Mucosa of stomach (tissue), 1 donor: ENCODE data around the gene DHX40.
"Not testable (repeated sequence)": the region's sequence is repeated elsewhere in the genome, so short reads cannot be mapped to it uniquely, and the experiment has no call there.

Experiments used
- H3K27me3 ChIP-seq: one replicate; pipeline ENCODE4 v1.7.0; 2013; ENCODE audit warnings: mild to moderate bottlenecking, low read length; ENCODE audit not compliant: control insufficient read depth, insufficient read depth
- H3K36me3 ChIP-seq: one replicate; pipeline ENCODE4 v1.7.0; 2013; ENCODE audit warnings: low read length; ENCODE audit not compliant: control insufficient read depth, insufficient read depth
- H3K4me1 ChIP-seq: one replicate; pipeline ENCODE4 v1.7.0; 2013; ENCODE audit warnings: mild to moderate bottlenecking, low read length; ENCODE audit not compliant: control insufficient read depth, insufficient read depth
- H3K4me3 ChIP-seq: one replicate; pipeline ENCODE4 v1.7.0; 2013; ENCODE audit warnings: low read length
- H3K9ac ChIP-seq: one replicate; pipeline ENCODE4 v1.7.0; 2013; ENCODE audit warnings: mild to moderate bottlenecking, low read length, moderate library complexity
- H3K9me3 ChIP-seq: one replicate; pipeline ENCODE4 v1.7.0; 2013; ENCODE audit warnings: mild to moderate bottlenecking, low read length, moderate library complexity; ENCODE audit not compliant: control insufficient read depth
- donor health status: Pancreatic carcinoma.

The DHX40 gene

DNA sequence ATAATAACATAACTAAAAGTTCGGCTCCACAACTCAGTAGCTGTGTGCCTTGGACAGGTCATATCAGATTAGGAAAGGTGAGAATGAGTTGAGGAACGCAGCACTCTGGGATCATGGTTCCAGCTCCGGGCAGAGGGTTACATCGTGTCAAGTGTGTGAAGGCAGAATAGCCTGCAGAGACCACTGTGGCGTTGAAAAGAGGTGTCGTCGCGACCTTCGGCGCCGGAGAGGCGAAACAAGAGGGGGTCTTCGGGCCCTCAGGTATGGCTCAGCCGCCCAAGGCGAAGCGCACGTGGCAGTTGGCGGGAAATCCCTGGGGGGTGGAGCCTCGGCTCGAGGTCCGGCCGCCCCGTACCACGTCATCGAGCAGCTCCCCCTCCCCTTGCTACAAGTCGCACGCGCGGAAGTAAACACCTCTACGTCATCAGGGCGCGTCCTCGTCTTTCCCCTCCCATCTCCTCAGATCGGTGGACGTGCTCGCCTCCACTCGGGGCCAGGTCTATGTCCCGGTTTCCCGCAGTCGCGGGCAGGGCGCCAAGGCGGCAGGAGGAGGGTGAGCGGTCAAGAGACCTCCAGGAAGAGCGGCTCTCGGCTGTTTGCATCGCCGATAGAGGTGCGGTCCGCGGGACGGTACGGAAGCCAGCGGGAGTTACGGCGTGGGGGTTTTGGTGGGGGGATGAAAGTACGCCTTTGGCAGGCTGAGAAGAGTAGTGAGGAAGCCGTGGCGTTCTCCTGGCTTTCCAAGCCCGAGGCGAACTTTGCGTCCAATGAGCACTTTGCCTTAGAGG lies at the start of gene DHX40:
DHX40 (plus strand) TSS at position 440 of the 788 bp plus-strand sequence; CDS start at position 502, 62 bp downstream.
- Histone ChIP-seq H3K9ac (peak within 1 kb of the TSS; percentile 97), H3K9me3 (no peaks in the 10 kb centered on the region), H3K36me3 (no peaks in the 10 kb centered on the region), H3K4me1 (peaks cover 9% of the 10 kb centered on the region), H3K4me3 (peak within 1 kb of the TSS; percentile 99), H3K27me3 (no peaks in the 10 kb centered on the region)

DNA sequence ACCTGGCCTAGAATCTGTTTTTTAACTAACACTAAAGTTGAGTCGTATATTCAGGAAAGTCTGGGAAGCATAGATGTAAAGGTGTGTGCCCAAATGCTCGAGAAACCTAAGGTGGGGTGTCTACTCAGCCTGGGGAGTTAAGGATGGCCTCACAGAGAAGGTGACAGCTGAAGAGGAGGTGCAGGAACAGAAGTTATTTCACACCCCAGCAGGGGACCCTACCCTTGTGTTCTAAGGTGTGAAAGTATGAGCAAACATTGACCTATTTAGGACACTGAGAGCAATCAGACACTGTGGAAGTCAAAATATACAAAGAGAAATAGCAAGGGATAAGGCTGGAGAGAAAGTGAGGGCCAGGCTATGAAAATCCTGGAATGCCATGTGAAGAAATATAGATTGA lies 49.0 kb upstream of the DHX40 start:
- Histone ChIP-seq H3K4me1 (peaks cover 8% of the 10 kb centered on the region), H3K27me3 (no peaks in the 10 kb centered on the region), H3K9ac (no peak overlapping the region), H3K36me3 (no peaks in the 10 kb centered on the region), H3K4me3 (no peak overlapping the region), H3K9me3 (no peaks in the 10 kb centered on the region)

DNA sequence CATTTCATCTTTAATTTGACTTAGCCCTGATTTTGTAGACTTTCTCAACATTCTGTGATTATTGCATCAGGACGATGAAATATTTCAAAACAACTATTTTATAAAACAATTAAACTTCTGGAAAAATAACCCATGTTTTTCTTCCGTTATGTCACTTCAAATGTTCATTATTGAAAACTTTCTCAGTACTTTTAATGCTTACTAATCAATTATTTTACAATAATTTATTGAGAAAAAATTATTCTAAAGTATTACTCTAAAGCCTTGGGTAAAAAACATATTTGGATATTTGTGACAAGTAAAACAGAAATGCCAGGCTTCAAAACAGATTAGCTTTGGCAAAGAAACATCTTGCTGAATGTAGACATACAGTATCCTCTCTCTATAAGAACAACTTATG lies 46.3 kb upstream of the DHX40 start:
- Histone ChIP-seq H3K36me3 (no peaks in the 10 kb centered on the region), H3K9ac (no peak overlapping the region), H3K4me3 (no peak overlapping the region), H3K27me3 (no peaks in the 10 kb centered on the region), H3K4me1 (peaks cover 11% of the 10 kb centered on the region), H3K9me3 (no peaks in the 10 kb centered on the region)

- peaks cover 11% of the 10 kb centered on the region for H3K4me1 ChIP-seq
- no peak overlapping the region for H3K9ac ChIP-seq
Measured at GRCh38 chr17:59520251-59520650, 45.2 kb upstream of the DHX40 start.

DNA sequence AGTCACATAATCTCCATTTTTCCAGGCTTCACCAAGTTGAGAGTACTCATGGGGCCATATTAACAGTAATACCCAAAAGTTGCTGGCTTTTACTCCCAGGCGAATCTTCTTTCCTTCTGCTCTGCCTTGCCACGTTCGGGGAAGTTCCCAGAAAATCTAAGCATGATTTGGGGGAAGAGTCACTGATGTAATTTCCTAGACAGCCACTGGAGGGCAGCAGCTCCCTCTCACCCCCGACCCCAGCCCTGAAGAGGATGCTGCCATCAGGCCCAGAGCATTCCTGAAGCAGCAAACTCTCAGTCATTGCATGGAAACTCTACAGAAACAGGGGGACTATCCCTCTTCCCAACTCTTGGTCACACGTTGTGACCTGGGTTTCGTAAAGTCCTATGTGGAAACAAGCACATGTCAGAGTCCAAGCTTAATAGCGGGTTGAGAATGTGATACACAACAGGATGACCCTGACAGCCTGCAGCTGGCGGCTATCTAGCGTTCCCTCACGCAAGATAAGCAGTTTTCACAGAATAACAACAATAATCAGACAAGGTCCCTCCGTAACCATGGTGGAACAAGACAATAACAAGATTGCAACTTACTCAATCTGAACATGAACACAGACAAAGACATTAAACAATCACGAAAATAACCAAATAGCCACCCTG lies 43.8 kb upstream of the DHX40 start:
- no peaks in the 10 kb centered on the region for H3K36me3 ChIP-seq
- H3K4me1 ChIP-seq: peaks cover 11% of the 10 kb centered on the region
- peak overlapping the region; percentile 26 for H3K9ac ChIP-seq
- no peak overlapping the region for H3K4me3 ChIP-seq
- no peaks in the 10 kb centered on the region for H3K9me3 ChIP-seq
- H3K27me3 ChIP-seq: no peaks in the 10 kb centered on the region

More at GRCh38 chr17:59520251-59520650, 45.2 kb upstream of the DHX40 start:
- Histone ChIP-seq H3K9me3 (no peaks in the 10 kb centered on the region), H3K4me3 (no peak overlapping the region), H3K27me3 (no peaks in the 10 kb centered on the region), H3K36me3 (no peaks in the 10 kb centered on the region)

DNA sequence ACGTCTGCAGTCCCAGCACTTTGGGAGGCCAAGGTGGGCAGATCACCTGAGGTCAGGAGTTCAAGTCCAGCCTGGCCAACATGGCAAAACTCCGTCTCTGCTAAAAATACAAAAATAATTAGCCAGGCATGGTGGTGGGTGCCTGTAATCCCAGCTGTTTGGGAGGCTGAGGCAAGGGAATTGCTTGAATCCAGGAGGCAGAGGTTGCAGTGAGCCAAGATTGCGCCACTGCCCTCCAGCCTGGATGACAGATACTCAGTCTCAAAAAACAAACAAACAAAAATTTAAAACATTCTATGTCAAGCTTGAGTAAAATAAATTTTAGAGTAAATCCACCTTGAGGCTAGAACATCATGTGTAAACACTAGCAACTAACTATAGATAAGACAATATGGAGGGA lies 40.5 kb upstream of the DHX40 start:
- H3K27me3 ChIP-seq, H3K36me3 ChIP-seq, H3K9me3 ChIP-seq, H3K4me3 ChIP-seq, H3K9ac ChIP-seq: not testable (repeated sequence)
- H3K4me1 ChIP-seq: peaks cover 11% of the 10 kb centered on the region

DNA sequence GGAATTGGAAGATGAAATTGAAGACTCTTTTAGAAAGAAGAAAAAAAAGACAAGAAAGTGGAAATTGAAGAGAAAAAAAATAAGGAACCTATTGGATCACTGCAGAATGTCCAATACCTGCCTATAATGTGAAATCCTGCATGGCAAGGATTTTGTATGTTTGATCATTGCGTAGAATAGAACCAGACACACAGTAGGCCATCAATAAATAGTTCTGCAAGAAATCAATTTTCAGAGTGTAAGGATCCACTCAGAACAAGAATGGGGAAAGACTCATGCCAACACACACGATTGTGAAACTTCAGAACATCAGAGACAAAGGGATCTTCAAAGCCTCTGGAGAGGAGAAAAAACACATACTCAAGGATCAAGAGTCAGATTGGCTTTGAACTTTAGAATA lies 39.7 kb upstream of the DHX40 start:
- Histone ChIP-seq H3K4me1 (peaks cover 11% of the 10 kb centered on the region), H3K9ac (no peak overlapping the region), H3K9me3 (no peaks in the 10 kb centered on the region), H3K27me3 (no peaks in the 10 kb centered on the region), H3K36me3 (no peaks in the 10 kb centered on the region), H3K4me3 (no peak overlapping the region)

- Histone ChIP-seq H3K9ac (no peak overlapping the region), H3K4me3 (no peak overlapping the region), H3K9me3 (no peaks in the 10 kb centered on the region)
Measured at GRCh38 chr17:59526451-59526850, 39.0 kb upstream of the DHX40 start.

DNA sequence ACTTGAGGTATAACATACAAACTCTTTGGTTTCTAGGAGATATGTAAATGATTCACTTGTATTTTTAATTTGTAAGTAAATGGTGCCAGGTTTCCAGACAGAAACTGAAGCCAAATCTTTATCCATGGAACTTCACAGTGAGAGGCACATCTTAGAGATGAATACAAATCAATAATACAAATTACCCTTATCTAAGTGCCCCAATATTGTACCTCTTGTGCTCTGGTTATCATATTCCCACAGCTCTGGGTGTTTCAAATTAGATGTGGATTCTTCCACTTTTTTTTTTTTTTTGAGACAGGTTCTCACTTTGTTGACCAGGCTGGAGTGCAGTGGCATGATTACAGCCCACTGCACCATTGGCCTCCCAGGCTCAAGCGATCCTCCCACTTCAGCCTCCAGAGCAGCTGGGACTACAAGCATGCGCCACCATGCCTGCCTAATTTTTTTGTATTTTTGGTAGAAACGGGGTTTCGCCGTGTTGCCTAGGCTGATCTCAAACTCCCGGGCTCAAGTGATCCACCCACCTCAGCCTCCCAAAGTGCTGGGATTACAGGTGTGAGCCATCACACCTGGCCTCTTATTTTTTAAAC lies 38.0 kb upstream of the DHX40 start:
- Histone ChIP-seq H3K27me3 (no peaks in the 10 kb centered on the region), H3K9ac (no peak overlapping the region), H3K4me1 (no peaks in the 10 kb centered on the region)

More at GRCh38 chr17:59526451-59526850, 39.0 kb upstream of the DHX40 start:
- Histone ChIP-seq H3K27me3 (no peaks in the 10 kb centered on the region), H3K36me3 (no peaks in the 10 kb centered on the region), H3K4me1 (peaks cover 4% of the 10 kb centered on the region)

GRCh38 chr17:59527931-59528330 lies 37.5 kb upstream of the DHX40 start:
- H3K27me3 ChIP-seq: no peaks in the 10 kb centered on the region
- no peak overlapping the region for H3K4me3 ChIP-seq
- H3K4me1 ChIP-seq: no peaks in the 10 kb centered on the region
- H3K36me3 ChIP-seq: no peaks in the 10 kb centered on the region
- no peak overlapping the region for H3K9ac ChIP-seq
- H3K9me3 ChIP-seq: no peaks in the 10 kb centered on the region

More for the DNA sequence above, 38.0 kb upstream of the DHX40 start:
- no peaks in the 10 kb centered on the region for H3K9me3 ChIP-seq
- H3K4me3 ChIP-seq: no peak overlapping the region
- H3K36me3 ChIP-seq: no peaks in the 10 kb centered on the region

DNA sequence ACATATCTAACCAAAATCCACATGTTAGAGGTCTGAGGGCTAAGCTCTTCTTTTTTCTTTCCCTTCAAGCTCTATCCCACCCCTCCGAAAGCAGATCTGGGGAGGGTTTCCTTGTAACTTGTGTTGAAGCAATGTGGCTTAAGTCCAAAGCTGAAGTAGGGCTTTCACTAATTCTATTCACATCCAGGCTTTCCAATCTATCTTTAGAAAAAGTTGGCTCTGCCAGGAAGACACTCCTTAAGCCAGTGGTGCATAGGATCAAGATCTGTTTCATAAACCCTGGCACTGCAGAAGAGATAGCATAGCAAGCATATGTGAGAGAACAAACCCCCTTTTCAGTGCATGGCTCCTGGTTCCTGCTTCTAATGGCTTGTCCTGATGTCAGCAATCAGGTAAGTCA lies 34.9 kb upstream of the DHX40 start:
- Histone ChIP-seq H3K9ac (no peak overlapping the region), H3K4me1 (no peaks in the 10 kb centered on the region), H3K27me3 (no peaks in the 10 kb centered on the region), H3K9me3 (no peaks in the 10 kb centered on the region), H3K36me3 (no peaks in the 10 kb centered on the region), H3K4me3 (no peak overlapping the region)

GRCh38 chr17:59533694-59534093 lies 31.7 kb upstream of the DHX40 start:
- Histone ChIP-seq H3K9me3 (no peaks in the 10 kb centered on the region), H3K36me3 (no peaks in the 10 kb centered on the region), H3K4me3 (no peak overlapping the region), H3K9ac (no peak overlapping the region), H3K4me1 (no peaks in the 10 kb centered on the region), H3K27me3 (peaks cover 4% of the 10 kb centered on the region)
